A549 treated with Mapracorat at 1 μM for 4 hours (cell line): ENCODE data around the gene RAB40A. TPM values are rescaled to one million over a fixed set of nuclear protein-coding genes. Genes with fewer than 3 reads are reported as not detected.

ENCODE experiments used
- total RNA-seq: library from RNA; stranded (reverse); fragments of 200-300 nt; extraction: Qiagen RNA extraction; gene quantifications from 5 replicates; pipeline ENCODE4 v1.2.3, GENCODE V29; 2022

RAB40A gene, protein sequence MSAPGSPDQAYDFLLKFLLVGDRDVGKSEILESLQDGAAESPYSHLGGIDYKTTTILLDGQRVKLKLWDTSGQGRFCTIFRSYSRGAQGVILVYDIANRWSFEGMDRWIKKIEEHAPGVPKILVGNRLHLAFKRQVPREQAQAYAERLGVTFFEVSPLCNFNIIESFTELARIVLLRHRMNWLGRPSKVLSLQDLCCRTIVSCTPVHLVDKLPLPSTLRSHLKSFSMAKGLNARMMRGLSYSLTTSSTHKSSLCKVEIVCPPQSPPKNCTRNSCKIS
- 0.13 to 0.14 TPM in 2 of 5 replicates, not detected in the others for total RNA-seq

DNA sequence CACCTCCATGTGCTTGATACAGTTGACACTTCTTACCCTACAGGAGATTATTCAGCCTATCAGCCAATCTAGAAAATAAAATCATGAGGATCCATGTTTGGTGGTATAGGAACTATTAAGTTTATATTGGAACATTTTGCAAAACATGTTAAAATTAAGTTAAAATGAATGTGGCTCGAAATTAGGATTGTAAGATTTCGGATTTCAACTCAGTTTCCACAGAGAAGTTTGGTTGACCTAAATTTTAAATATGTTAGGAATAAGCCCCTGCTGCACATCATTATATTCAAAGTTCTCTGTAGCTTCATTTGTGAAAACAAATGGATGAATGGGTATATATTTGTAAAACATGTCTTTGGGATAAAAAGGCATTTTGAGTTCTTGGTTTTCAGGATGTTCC is at the start of gene RAB40A:
TSS of gene RAB40A (minus strand) at position 101 of the 400 bp plus-strand sequence. CDS start 18,733 bp downstream, outside the sequence.

Other genes starting within 250 kb of the RAB40A start
- gene TCEAL5, start 242.7 kb downstream of the RAB40A start, total RNA-seq = not detected in 5 replicates
- gene BEX2, start 208.5 kb downstream of the RAB40A start, total RNA-seq = 7.1 to 12.1 TPM (median 11.3 TPM) in 5 replicates
- not detected in 5 replicates for gene TCEAL7, start 189.2 kb downstream of the RAB40A start, total RNA-seq
- 87.7 to 170 TPM (median 90.7 TPM) in 5 replicates for gene TCEAL9, start 163.0 kb downstream of the RAB40A start, total RNA-seq
- 249 to 266 TPM (median 261 TPM) in 5 replicates for gene BEX3, start 143.0 kb downstream of the RAB40A start, total RNA-seq
- 110 to 165 TPM (median 117 TPM) in 5 replicates for gene TCEAL4, start 66.0 kb upstream of the RAB40A start, total RNA-seq
- gene TCEAL3, start 88.5 kb upstream of the RAB40A start, total RNA-seq = 16.4 to 23.5 TPM (median 18.4 TPM) in 5 replicates
- 37.7 to 50.3 TPM (median 40.2 TPM) in 5 replicates for gene TCEAL1, start 109.5 kb upstream of the RAB40A start, total RNA-seq
- 405 to 1,091 TPM (median 476 TPM) in 5 replicates for gene MORF4L2, start 167.2 kb upstream of the RAB40A start, total RNA-seq
- not detected in 5 replicates for gene TMEM31, start 191.4 kb upstream of the RAB40A start, total RNA-seq